Measurements from ENCODE around the gene LRRC58. TPM values are rescaled to one million over a fixed set of nuclear protein-coding genes. Genes with fewer than 3 reads are reported as not detected.

The LRRC58 gene
- total and polyA plus RNA-seq, 2 of the 8 experiments (the other 6 are each of a cell fraction or from before 2014, with no cell fraction given), result 4.3 to 15.4 TPM

- POLR2A ChIA-PET (ENCODE audit: partially characterized antibody), result no interaction called here
- Histone ChIP-seq H3K4me1 (replicated peaks in 1 of 4; ENCODE audit: control insufficient read depth in 3 of 4, insufficient read depth in 4 of 4, low read length in 3 of 4) (no peaks in the 10 kb centered on the region), H3K27ac (ENCODE audit: low read depth, low read length) (no peak overlapping the region), H3K56ac (replicated peaks; ENCODE audit: insufficient read length, low read depth, low read length) (no peak overlapping the region), H2AFZ (ENCODE audit: low read length) (no peak overlapping the region), H4K91ac (replicated peaks; ENCODE audit: insufficient read length, low read length) (no peak overlapping the region), H3K79me2 (ENCODE audit: control insufficient read depth in 1 of 2, insufficient read depth in 2 of 2, low read length in 2 of 2) (no peaks in the 10 kb centered on the region), H2BK15ac (ENCODE audit: low read length) (no peak overlapping the region), H4K20me1 (replicated peaks in 1 of 2; ENCODE audit: control insufficient read depth in 1 of 2, insufficient read depth in 2 of 2, low read length in 2 of 2) (no peaks in the 10 kb centered on the region), H3K23ac (ENCODE audit: insufficient read length) (no peak overlapping the region), H4K5ac (ENCODE audit: insufficient read length, low read depth, low read length) (no peak overlapping the region), H3K23me2 (ENCODE audit: low read depth, low read length) (no peaks in the 10 kb centered on the region), H2AK5ac (ENCODE audit: low read depth, low read length) (no peak overlapping the region), H3K9ac (replicated peaks in 1 of 4; ENCODE audit: extremely low read depth in 1 of 4, low read depth in 3 of 4, low read length in 3 of 4) (no peak overlapping the region), H3K27me3 (replicated peaks in 1 of 4; ENCODE audit: control insufficient read depth in 3 of 4, extremely low read depth in 1 of 4, insufficient read depth in 3 of 4, low read length in 3 of 4) (no peaks in the 10 kb centered on the region), H4K8ac (ENCODE audit: extremely low read depth, insufficient read depth, low read length) (no peak overlapping the region), H3K36me3 (ENCODE audit: control insufficient read depth in 2 of 4, insufficient read depth in 4 of 4, low read length in 3 of 4) (peaks cover 0 to 12% (median 0%) of the 10 kb centered on the region in 4 experiments; a peak in 2 of 8 replicates), H2BK12ac (ENCODE audit: low read depth, low read length) (no peak overlapping the region), H2BK20ac (ENCODE audit: low read length) (no peak overlapping the region), H3K9me3 (ENCODE audit: insufficient read depth in 2 of 2, low read depth in 1 of 2, low read length in 1 of 2) (no peaks in the 10 kb centered on the region), H3K4me2 (ENCODE audit: insufficient read depth in 1 of 2, low read depth in 2 of 2, low read length in 2 of 2) (no peak overlapping the region), H3K18ac (ENCODE audit: extremely low read depth, low read length) (no peak overlapping the region), H2BK5ac (ENCODE audit: low read depth, low read length) (no peak overlapping the region), H3K14ac (ENCODE audit: insufficient read length) (no peak overlapping the region), H2BK120ac (replicated peaks; ENCODE audit: low read depth, low read length) (no peak overlapping the region), H3K4ac (replicated peaks; ENCODE audit: insufficient read length, low read depth, low read length) (no peak overlapping the region), H3K79me1 (ENCODE audit: low read depth, low read length) (no peaks in the 10 kb centered on the region), H3K4me3 (ENCODE audit: extremely low read depth in 1 of 4, insufficient read depth in 2 of 4, low read depth in 3 of 4, low read length in 4 of 4) (no peak overlapping the region)
- 83% methylated on average over 2 of the region's 2 CpGs; no CpG with 5 or more reads in 1 of the 2 experiments for WGBS, 2 experiments (ENCODE audit: extremely low coverage in 1 of 2, insufficient coverage in 1 of 2, insufficient read length in 1 of 2, insufficient replicate concordance in 2 of 2, low coverage in 1 of 2, low lambda C conversion rate in 2 of 2, missing lambda C conversion rate in 1 of 2)
- CTCF ChIA-PET (ENCODE audit: partially characterized antibody), result interaction anchor here (0.6 kb wide), 1 partner anchor 17 kb away, joined by 3 read pairs; no protein-coding TSS in a partner anchor
- FAIRE-seq, result no peak
- no peak for DNase-seq (ENCODE audit: low read depth in 1 of 2, low spot score in 2 of 2)
Measured at GRCh38 chr3:120326784-120327183, 22.4 kb downstream of the LRRC58 start.

Measured in H1 (cell line).